NCI-H510A treated with DMSO at 0.1 percent for 48 hours (cell line): ENCODE results near the gene NANOGP8.
"Not testable (repeated sequence)": the region's sequence is repeated elsewhere in the genome, so short reads cannot be mapped to it uniquely, and the experiment has no call there.

Experiments
- DNase-seq: peaks from one replicate; lab custom pipeline; 2025; lab: John Stamatoyannopoulos, UW

The NANOGP8 gene, protein sequence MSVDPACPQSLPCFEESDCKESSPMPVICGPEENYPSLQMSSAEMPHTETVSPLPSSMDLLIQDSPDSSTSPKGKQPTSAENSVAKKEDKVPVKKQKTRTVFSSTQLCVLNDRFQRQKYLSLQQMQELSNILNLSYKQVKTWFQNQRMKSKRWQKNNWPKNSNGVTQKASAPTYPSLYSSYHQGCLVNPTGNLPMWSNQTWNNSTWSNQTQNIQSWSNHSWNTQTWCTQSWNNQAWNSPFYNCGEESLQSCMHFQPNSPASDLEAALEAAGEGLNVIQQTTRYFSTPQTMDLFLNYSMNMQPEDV

DNA sequence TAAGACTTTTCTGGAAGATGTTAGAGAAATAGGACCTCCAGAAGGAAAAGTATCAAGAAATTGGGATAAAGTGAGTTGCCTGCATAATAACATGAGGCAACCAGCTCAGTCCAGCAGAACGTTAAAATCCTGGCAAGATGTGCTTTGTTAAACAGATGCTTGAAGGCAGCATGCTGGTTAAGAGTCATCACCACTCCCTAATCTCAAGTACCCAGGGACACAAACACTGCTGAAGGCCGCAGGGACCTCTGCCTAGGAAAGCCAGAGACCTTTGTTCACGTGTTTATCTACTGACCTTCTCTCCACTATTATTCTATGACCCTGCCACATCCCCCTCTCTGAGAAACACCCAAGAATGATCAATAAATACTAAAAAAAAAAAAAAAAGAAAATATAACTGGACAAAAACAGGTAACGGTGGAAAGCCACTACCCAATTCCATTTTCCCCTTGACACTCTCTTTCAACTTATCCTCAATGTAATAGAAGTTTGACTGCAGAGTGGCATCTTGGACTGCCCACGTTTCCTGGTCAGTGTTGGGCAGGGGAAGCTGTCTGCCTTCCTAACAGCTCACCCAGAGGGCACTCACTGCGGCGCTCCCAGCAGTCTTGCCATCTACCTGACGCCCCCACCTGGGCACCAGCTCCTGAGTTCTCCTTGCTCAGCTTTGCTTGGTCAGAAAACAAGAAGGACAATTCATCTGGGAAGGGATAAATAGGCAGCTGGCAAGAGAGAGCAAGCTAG lies at the start of gene NANOGP8:
TSS of gene NANOGP8 (minus strand) at position 120 of the 744 bp plus-strand sequence. CDS start 185 bp downstream, outside the sequence.
- not testable (repeated sequence) for DNase-seq

DNA sequence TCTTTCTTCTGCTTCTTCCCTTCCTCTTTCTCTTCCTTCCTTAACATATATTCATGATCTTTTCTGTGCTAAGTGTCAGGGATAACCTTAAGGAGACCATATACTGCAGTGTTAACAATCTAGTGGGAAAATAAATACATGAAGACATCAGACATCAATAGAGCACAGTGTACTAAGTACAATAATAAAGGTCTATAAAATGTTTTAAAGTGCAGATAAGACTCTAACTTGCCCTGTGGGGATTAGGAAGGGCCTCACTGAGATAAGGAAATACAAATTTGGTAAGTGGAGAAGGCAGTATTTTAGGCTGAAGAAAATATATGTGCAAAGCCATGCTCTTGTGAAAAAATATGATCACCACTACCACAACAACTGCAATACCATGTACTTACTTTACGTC lies 49.2 kb upstream of the NANOGP8 start:
- no peak for DNase-seq

DNA sequence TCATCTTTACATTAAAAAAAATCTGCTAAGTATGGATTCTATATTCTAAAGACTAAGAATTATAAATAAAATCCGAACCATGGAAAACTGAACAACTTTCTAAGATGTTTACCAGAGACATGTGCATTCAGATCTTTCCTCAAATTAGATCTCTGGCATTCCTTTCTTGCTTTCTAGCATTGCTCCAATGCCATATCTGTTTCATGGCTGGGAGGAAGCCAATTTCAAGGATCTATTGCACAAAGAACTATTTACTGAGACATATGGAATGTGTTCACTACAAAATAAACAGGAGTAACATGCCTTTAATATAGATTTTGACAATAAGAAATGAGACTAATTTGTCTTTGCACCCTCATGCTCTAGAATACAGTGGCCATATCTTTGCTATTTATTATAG lies 45.1 kb upstream of the NANOGP8 start:
- DNase-seq: no peak

DNA sequence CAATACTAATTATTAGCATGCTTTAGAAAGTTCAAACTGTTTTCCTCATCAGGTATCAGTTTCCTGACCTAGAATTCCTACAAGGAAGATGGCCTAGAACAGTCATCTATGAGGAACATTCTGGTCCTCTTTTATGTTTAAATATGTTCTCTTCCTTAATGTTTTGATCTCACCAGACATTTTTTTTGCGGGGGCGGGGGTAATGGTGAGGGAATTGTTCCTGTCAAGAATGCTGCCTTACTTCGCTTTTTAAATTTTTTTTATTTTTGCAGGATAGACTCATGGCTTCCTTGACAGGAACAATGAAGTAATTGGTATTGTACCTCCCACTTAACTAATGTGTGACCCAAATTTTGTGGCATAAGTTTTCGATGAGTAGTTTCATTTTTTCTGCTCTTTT lies 44.3 kb upstream of the NANOGP8 start:
- no peak for DNase-seq

DNA sequence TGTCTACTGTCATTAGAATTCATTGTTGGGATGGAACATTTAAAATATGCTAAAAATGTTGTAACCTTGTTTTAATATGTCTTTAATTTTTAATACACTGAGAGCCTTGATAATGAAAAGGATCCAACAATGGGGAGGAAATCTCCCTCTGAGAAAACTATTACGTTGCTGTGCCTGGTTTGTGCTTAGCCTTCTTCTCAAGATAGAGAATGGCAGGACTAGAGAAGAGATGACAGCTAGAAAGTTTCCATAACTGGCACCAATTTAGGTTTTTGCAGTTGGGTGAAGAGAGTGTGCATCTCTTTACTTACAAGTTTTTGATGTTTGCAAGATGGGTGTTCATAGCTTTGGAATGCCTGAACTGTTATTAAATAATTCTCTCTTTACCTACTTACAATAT lies 42.6 kb upstream of the NANOGP8 start:
- no peak for DNase-seq

DNA sequence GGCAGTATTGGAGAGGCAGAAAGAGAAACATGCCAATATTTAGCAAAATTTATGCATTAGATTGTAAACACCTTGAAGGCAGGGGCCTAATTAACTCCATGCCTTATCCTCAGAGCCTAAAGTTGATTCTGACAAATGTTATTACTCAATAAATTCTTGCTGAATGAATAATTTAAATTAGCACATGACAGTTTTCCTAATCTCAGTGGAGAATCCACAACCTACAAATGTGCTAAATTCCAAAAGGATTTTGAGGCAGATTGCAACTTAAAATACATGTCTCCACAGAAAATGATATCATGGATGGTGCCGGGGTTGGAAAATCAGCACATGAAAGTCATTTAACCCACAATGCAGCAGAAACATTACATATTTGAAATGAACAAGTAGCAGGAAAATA lies 41.1 kb upstream of the NANOGP8 start:
- DNase-seq: no peak

DNA sequence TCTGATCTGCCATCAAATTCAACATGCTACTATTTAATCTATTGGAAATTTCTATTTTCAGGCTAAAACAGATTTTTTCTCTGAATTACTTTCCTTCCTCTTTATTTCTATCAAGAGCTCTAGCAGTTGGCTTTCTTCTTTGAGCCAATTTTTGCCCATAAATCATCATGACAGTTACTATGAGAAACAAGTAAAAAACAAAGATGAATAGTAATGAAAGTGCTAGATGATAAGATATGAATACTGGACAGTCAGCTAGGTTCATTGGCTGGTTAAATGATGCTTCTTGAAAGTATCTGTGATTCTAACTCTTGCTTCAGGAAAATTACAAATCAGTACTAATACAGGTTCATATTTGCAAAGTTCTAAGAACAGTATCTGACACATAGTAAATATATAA lies 38.6 kb upstream of the NANOGP8 start:
- DNase-seq: no peak

DNA sequence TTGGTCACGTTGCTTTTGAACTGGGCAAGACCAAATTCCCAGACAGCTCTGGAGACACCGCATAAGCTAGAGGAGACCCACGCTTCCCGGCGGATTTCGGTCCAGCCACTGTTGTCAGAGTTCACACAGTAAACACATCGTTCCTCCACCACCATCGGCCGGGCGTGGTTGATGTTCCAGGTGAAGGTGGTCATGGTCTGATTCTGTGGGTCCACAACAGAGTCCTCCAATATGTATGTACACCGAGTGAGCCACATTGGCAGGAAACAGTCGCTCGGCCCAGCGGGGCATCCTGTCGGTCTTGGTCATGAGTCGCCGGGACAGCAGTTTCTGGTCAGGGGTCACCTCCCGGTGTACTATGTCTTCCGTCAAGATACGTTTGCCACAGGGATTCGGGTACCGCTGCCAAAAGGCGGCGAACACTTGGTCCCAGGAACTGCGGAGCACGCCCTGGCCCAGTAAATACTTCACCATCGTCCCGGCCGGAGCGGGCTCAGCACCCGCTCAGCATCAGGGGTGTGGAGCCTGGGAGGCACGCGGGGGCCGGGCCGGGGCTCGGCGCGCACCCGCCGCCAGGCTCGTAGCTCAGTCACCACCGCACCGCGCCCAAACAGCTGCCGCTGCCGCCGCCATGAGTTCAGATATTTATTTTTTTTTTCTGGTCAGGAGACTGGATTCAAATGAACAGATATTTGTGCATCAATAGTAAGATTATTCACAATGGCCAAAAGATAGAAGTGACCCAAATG lies 36.7 kb upstream of the NANOGP8 start:
- no peak for DNase-seq

DNA sequence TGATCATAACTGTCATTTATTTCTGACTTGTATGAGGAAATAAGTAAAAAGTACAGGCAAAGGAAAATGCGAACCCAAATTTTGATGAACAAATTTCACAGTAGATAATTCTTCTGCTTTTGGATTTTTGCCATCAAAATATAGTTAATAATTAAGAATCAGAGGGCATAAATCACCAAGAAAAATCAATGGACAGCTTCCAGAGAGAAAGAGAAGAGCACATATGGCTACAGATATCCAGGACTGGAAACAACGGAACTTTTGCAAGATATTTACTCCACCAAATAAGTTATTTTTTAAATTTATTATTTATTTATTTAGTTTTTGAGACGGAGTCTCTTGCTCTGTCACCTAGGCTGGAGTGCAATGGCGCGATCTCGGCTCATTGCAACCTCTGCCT lies 35.1 kb upstream of the NANOGP8 start:
- DNase-seq: no peak

DNA sequence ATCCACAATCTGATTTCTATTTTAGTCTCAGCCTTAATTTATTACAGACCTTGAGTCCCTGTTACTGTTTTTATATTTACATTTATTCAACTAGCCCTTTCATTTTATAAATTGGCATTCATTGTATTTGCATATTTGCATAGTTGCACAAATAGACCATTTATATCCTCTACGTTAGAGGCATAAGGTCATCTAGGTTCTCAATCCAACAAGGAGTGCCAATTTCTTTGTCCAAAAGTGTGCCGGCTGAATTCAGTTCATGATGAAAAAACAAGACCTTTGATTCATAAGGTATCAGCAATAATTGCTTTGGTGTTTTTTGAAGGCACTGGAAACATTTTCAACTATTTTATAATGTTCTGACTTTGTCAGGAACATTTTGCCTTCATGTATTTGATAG lies 33.9 kb upstream of the NANOGP8 start:
- no peak for DNase-seq

DNA sequence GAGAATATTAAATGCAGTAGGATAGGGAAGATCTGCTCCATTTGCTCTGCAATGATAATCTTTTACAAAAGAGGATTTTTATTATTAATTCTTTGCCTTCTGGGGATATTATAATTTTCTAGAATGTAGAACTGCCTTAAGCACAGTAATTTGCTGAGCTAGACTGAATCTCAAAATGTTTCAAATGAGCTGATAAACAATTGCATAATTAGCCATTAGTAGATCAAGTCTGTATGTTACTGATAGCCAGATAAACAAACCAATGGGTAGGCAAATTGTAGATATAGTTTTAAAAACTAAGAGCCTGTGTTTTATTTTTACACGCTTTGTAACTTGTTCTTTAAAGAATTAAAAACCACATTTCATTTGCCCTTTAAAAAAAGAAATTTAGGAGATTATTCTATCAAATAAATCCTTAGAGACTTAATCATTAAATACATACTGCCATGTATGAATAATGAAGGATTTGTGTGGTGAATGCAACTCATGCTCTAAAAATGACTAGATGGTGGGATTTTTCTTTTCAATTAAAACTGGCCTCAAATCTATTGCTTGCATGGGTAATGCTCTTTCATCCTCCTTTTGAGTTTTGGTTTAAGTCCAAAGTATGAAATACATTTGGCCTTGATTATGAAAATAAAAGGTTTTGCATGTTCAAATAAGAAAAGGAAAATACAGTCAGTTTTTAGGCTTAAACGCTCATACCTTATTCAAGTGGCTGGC lies 32.6 kb upstream of the NANOGP8 start:
- DNase-seq: no peak

DNA sequence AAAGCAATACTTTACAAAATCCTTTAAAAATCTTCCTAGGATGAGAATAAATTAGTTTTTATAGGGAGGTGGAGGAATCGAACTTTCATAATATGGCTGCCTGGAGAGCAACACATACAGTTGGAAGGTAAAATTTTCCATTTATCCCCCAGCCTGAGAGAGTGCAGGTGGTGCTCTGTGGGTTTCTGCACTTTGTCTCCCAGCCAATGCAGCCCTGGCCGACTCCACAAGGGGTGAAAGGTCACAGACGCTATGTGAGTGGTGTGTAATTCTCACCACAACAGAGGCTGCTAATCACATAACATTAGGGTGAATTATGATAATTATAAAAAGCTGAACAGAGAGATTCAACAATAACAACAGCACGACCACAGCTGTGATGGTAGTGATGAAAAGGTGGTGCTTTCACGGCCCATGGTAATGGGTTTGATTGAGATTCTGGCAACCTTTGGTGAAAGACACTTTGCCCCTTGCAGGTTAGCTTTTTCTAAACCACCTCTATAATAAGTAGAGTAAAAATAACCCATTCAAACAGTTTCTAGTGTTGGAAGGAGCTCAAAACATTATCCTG lies 30.1 kb upstream of the NANOGP8 start:
- DNase-seq: no peak

DNA sequence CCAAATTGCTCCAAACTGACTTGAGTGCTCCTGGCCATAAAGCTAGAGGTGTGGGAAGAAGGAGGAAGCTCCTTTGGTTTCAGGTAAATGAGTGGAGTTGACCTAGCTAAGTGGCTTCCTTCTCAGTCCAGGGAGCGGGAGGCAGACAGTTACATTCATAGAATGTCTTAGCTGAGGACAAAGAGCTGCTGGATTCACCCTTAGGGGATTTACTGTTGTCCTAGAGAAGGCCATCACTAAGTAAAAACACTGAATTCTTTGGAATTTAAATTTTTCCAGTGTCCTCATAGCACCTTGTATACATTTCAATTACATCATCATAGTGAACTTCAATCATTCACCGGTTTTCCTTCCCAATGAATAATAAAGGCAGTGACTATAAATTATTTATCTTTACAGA lies 27.3 kb upstream of the NANOGP8 start:
- DNase-seq: no peak

DNA sequence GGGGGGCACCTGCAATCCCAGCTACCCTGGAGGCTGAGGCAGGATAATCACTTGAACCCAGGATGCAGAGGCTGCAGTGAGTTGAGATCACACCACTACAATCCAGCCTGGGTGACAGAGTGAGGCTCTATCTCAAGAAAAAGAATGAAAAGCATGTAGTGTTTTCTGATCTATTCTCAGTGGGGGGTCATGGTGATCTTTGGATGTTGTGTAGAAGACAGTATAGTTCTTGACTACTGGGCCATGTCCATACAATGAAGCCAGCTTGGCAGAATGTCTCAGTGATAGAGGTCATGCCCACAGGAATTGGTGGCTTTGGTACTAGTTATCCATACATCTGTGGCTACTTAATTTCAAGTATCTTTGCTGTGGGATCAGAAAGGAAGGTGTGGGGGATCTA lies 26.8 kb upstream of the NANOGP8 start:
- no peak for DNase-seq

DNA sequence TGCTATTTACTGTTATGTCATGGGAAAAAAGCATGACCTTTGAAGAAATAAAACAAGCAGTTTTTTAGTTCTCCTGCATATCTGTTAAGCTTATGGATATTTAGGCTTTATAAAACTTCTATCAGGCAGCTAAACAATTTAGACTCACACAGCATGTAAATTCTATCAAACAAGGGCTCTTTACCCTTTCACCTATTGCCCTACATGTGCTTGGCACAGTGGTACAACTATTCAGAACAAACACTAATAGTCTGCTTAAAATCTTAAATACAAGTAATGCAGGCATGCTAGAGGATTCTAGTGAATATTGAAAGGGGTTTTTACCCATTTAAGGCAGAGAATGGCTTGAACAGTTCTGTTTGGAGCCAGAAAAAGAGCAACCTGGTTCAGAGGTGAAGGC lies 23.4 kb upstream of the NANOGP8 start:
- no peak for DNase-seq

DNA sequence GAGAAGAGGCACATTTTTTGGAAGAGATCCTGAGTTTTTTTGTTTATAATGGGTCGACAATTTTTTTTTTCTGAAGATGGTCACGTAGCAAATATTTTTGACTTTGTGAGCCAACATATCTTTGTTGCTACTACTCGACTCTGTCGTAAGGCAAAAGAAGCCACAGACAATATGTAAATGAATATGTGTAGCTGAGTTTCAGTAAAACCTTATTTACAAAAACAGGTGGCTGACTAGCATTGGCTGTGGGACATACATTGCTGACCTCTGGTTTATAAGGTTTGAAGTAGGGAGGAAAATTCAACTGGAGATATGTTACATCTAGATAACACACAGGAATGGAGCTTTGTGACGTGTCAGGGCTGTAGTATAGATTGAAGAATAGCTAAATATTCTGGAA lies 22.5 kb upstream of the NANOGP8 start:
- no peak for DNase-seq

DNA sequence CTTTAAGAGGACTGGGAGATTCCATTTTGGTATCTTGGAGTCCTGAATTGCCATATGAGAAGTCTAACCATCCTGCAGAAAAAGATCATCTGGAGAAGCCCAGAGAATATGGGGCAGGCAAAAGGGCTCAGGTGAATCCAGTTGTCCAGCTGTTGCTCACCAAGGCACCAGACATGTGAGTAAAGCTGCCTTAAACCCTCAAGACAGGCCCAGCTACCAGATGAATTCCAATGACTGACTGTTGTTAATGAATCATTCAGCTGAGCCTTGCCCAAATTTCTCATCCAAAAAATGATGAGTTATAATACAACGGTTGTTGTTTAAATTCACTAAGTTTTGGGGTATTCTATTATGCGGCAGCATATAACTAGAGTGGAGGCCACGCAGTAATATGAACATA lies 22.0 kb upstream of the NANOGP8 start:
- DNase-seq: no peak

DNA sequence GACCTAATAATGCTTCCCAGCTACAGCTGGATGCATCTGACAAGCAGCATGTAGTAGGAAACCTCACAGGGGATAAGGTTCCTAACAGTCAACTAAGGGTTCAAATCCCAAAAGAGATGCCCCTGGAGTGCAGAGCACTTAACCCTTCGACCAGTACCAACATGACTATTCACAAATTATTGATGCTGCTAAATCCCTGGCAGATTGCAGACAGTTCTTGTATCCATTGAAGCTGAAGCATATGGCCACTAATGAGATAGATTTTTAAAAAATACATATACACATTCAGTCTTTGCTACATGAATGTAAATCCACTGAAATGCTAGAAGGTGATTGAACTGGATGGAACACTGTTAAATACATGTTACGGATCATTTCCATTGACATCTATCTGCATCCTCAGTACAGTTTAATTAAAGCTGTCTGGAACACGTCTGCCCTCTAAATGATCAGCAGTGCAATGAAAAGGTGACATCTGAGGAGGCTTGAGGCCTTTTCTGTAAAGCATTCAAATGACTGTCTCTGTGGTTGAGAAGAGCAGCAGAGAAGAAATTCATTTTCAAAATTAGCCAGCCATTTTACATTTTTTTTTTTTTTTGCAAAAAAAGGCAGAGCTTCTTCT lies 19.5 kb upstream of the NANOGP8 start:
- no peak for DNase-seq

DNA sequence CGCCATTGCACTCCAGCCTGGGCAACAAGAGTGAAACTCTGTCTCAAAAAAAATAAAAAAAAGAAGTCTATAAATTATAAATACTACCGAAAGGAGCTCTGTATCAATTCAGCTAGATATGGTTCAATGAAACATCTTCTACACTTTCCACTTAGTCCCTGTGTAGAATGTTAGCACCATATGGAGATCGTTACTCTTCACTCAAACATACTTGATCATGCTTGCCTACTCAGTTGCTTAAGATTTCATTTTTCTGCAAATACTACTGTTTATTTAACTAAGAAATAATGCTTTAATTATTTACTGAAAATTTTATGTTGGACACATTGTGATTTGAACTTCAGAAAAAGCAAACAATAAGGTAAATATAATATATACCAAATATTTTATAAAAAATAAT lies 17.1 kb upstream of the NANOGP8 start:
- no peak for DNase-seq

DNA sequence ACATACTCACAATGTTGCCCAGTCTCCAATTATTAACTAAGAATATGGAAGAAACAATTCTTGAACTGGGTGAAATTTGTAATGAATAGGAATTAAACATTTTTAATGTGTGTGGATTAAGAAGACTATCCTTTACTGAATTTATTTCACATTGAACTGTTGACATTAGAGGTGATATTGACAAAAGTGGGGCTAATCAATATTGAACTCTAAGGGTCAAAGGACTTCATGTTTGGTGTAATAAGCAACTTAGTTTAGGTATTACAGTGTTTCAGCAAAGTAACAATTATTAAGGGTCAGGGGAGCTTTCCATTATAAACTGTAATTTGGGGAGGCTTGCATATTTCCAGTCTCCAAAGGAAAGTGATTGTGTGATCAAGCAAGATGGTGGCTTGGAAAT lies 16.2 kb upstream of the NANOGP8 start:
- DNase-seq: no peak

DNA sequence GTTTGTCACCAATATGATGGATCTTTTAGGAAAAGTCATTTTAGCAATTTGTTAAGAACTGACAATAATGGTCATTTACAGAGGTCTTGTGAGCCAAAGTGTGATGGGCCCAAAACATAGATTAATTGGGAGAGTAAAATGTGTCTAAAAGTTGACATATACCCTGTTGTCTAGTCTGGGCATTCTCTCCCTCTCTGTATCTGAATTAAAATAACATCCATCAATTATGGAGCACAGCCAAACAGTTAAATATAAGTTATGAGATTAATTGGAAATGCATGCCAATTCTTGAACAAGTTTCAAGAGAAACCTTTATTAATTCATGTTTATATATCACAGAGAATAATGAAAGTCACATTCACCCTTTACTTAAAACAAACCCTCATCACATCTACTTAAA lies 13.6 kb upstream of the NANOGP8 start:
- DNase-seq: no peak

DNA sequence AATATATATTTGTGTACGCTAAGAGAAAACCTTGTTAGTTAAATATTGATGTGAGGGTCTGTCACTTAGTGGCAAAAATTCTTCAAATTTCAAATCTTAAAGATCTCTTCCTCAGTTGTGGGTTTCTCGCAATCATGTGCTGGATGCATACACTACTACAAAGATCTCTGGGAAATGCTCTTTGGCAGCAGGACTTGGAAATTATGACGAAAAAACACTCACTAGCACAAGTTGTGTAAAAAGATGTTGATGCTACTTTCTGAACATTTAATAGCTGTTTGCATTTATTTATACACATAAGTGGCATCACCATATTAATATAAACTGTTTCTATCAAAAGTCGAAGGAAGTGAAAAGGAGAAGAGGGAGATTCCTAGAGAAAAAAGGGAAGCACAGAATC lies 10.8 kb upstream of the NANOGP8 start:
- DNase-seq: no peak
